Measurements from ENCODE around the gene CLCN7. TPM values are rescaled to one million over a fixed set of nuclear protein-coding genes. Genes with fewer than 3 reads are reported as not detected.

CLCN7 gene
- total RNA-seq, 1 experiment from 2014 or later: 70.0 TPM

GRCh38 chr16:1422076-1422475 lies 52.8 kb downstream of the CLCN7 start:
- no peak overlapping the region for H2AFZ ChIP-seq (ENCODE audit: low read length)
- peaks cover 6 to 10% of the 10 kb centered on the region in 2 experiments; a peak in 4 of 5 replicates for H3K9me3 Mint-ChIP-seq
- H3K4me1 ChIP-seq (ENCODE audit: insufficient read depth, low read length): no peaks in the 10 kb centered on the region
- peak overlapping the region; percentile 64 to 88 for H3K4me3 Mint-ChIP-seq
- no peaks in the 10 kb centered on the region for H3K27me3 ChIP-seq (ENCODE audit: insufficient read depth, low read length)
- H3K56ac ChIP-seq (ENCODE audit: insufficient read length, low read depth, low read length): no peak overlapping the region
- H2AK5ac ChIP-seq (ENCODE audit: insufficient read length, low read length): no peak overlapping the region
- H2BK5ac ChIP-seq (ENCODE audit: insufficient read length, low read length): no peak overlapping the region
- peaks cover 13% of the 10 kb centered on the region for H3K23me2 ChIP-seq (ENCODE audit: insufficient read length, low read depth, low read length, poor library complexity, severe bottlenecking)
- H3K79me2 ChIP-seq (ENCODE audit: insufficient read depth, low read length): peaks cover 9% of the 10 kb centered on the region; the same call in 1 of the 2 replicates
- peak overlapping the region in 1 of 3 experiments; percentile 61; a peak in 1 of 7 replicates for H3K27ac Mint-ChIP-seq
- no peak overlapping the region for H3K9ac ChIP-seq (ENCODE audit: extremely low read depth, insufficient read length, low read length)
- no CpG with 5 or more reads among the region's 10 CpGs for WGBS (ENCODE audit: extremely low coverage, insufficient read length, low lambda C conversion rate)
- no peak overlapping the region for H3T11ph ChIP-seq (ENCODE audit: low read length)
- H4K8ac ChIP-seq (replicated peaks; ENCODE audit: insufficient read length, low read depth, low read length): no peak overlapping the region
- H2BK15ac ChIP-seq (ENCODE audit: low read depth, low read length): no peak overlapping the region; the same call in 1 of the 2 replicates
- no peaks in the 10 kb centered on the region for H3K79me1 ChIP-seq (ENCODE audit: insufficient read depth, low read depth, low read length, poor library complexity, severe bottlenecking)
- no peak overlapping the region for H2BK12ac ChIP-seq (ENCODE audit: insufficient read length, low read depth, low read length)
- H4K5ac ChIP-seq (ENCODE audit: insufficient read length, low read depth, low read length): no peak overlapping the region
- no peaks in the 10 kb centered on the region for H3K27me3 Mint-ChIP-seq (ENCODE audit: low read depth)
- H2BK120ac ChIP-seq (ENCODE audit: low read depth, low read length, poor library complexity, severe bottlenecking): no peak overlapping the region
- peaks cover 0 to 12% of the 10 kb centered on the region in 2 experiments; a peak in 2 of 4 replicates for H3K4me1 Mint-ChIP-seq
- no peaks in the 10 kb centered on the region for H4K20me1 ChIP-seq (ENCODE audit: control insufficient read depth, insufficient read depth, insufficient read length)
- no peak overlapping the region for H3K18ac ChIP-seq (ENCODE audit: insufficient read length, low read depth, low read length)
- H3K27ac ChIP-seq (ENCODE audit: insufficient read length, low read depth, low read length): no peak overlapping the region
- H3K4ac ChIP-seq (ENCODE audit: low read depth, low read length): no peak overlapping the region
- H2BK20ac ChIP-seq (ENCODE audit: low read depth, low read length, poor library complexity, severe bottlenecking): no peak overlapping the region
- no peak overlapping the region for H4K91ac ChIP-seq (ENCODE audit: insufficient read length, low read depth, low read length)
- H3K23ac ChIP-seq (ENCODE audit: insufficient read length, low read depth, low read length): no peak overlapping the region
- H3K9me3 ChIP-seq (ENCODE audit: control insufficient read depth, low read depth, low read length): no peaks in the 10 kb centered on the region
- peaks cover 0 to 6% (median 3%) of the 10 kb centered on the region in 3 experiments; a peak in 5 of 7 replicates for H3K36me3 Mint-ChIP-seq (ENCODE audit: insufficient read depth in 1 of 3, low read depth in 3 of 3)
- no peak overlapping the region for H3K4me2 ChIP-seq (ENCODE audit: insufficient read depth, insufficient read length, low read length)
- TF ChIP-seq, protein P1, sequence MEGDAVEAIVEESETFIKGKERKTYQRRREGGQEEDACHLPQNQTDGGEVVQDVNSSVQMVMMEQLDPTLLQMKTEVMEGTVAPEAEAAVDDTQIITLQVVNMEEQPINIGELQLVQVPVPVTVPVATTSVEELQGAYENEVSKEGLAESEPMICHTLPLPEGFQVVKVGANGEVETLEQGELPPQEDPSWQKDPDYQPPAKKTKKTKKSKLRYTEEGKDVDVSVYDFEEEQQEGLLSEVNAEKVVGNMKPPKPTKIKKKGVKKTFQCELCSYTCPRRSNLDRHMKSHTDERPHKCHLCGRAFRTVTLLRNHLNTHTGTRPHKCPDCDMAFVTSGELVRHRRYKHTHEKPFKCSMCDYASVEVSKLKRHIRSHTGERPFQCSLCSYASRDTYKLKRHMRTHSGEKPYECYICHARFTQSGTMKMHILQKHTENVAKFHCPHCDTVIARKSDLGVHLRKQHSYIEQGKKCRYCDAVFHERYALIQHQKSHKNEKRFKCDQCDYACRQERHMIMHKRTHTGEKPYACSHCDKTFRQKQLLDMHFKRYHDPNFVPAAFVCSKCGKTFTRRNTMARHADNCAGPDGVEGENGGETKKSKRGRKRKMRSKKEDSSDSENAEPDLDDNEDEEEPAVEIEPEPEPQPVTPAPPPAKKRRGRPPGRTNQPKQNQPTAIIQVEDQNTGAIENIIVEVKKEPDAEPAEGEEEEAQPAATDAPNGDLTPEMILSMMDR (conservative IDR thresholded peaks at IDR 0.05): no peak
- H3K14ac ChIP-seq (ENCODE audit: insufficient read depth, low read length): no peak overlapping the region
- no peak for DNase-seq
